WERI-Rb-1 (cell line): Measurements from ENCODE around the gene CLEC11A.

ENCODE experiments used
- DNase-seq: peaks from one replicate; pipeline ENCODE4 v3.0.0-alpha.2; 2020
- H3K27ac ChIP-seq: fragments of 250-450 bp; sonication (Bioruptor Pico); 2 replicates; pipeline ENCODE4 v1.5.1; 2020; ENCODE audit warnings: mild to moderate bottlenecking, moderate library complexity
- H3K27me3 ChIP-seq: fragments of 250-450 bp; sonication (Bioruptor Pico); 2 replicates; pipeline ENCODE4 v1.5.1; 2021; ENCODE audit warnings: mild to moderate bottlenecking, low read depth, moderate library complexity; ENCODE audit not compliant: insufficient read depth, severe bottlenecking
- H3K36me3 ChIP-seq: fragments of 250-450 bp; sonication (Bioruptor Pico); 2 replicates; pipeline ENCODE4 v1.5.1; 2020; ENCODE audit warnings: mild to moderate bottlenecking, moderate library complexity
- H3K4me3 ChIP-seq: 2 replicates; pipeline ENCODE4 v1.5.1; 2011; ENCODE audit warnings: low read depth, mild to moderate bottlenecking, control low read depth, low read length
- H3K9me3 ChIP-seq: fragments of 250-450 bp; sonication (Bioruptor Pico); 2 replicates; pipeline ENCODE4 v1.5.1; 2021; ENCODE audit warnings: mild to moderate bottlenecking, moderate library complexity; ENCODE audit not compliant: severe bottlenecking
- CTCF ChIP-seq: IDR thresholded peaks from 2 replicates; pipeline ENCODE4 v1.5.1; 2011; ENCODE audit warnings: low read depth, mild to moderate bottlenecking, control low read depth, inconsistent platforms, low read length

CLEC11A gene

GRCh38 chr19:50723069-50723468 is at the start of gene CLEC11A:
CLEC11A (plus strand) TSS chr19:50723364; CDS start chr19:50723526, 162 bp downstream.
- Histone ChIP-seq H3K27ac (peak within 1 kb of the TSS; percentile 57), H3K27me3 (no peaks in the 10 kb centered on the region), H3K9me3 (no peaks in the 10 kb centered on the region), H3K4me3 (peak within 1 kb of the TSS; percentile 64), H3K36me3 (no peaks in the 10 kb centered on the region)
- no peak for TF ChIP-seq CTCF
- no peak for DNase-seq

- Histone ChIP-seq H3K27ac (no peak overlapping the region), H3K27me3 (no peaks in the 10 kb centered on the region), H3K4me3 (no peak overlapping the region), H3K9me3 (no peaks in the 10 kb centered on the region), H3K36me3 (peaks cover 13% of the 10 kb centered on the region)
- no peak for DNase-seq
- TF ChIP-seq CTCF: no peak
Observed at GRCh38 chr19:50676625-50677197, 46.5 kb upstream of the CLEC11A start.

- Histone ChIP-seq H3K27me3 (no peaks in the 10 kb centered on the region), H3K27ac (no peak overlapping the region), H3K36me3 (peaks cover 11% of the 10 kb centered on the region), H3K9me3 (no peaks in the 10 kb centered on the region), H3K4me3 (no peak overlapping the region)
- TF ChIP-seq CTCF: no peak
- no peak for DNase-seq
Observed at GRCh38 chr19:50677636-50678035, 45.5 kb upstream of the CLEC11A start.

GRCh38 chr19:50678323-50678722 is 44.8 kb upstream of the CLEC11A start:
- H3K36me3 ChIP-seq: peaks cover 11% of the 10 kb centered on the region
- no peak overlapping the region for H3K4me3 ChIP-seq
- no peaks in the 10 kb centered on the region for H3K9me3 ChIP-seq
- H3K27me3 ChIP-seq: no peaks in the 10 kb centered on the region
- DNase-seq: no peak
- no peak overlapping the region for H3K27ac ChIP-seq
- TF ChIP-seq CTCF: no peak

- no peaks in the 10 kb centered on the region for H3K27me3 ChIP-seq
- H3K36me3 ChIP-seq: peaks cover 12% of the 10 kb centered on the region
- no peaks in the 10 kb centered on the region for H3K9me3 ChIP-seq
- no peak overlapping the region for H3K4me3 ChIP-seq
- DNase-seq: peak; percentile 86
- H3K27ac ChIP-seq: no peak overlapping the region
- no peak for TF ChIP-seq CTCF
Observed at GRCh38 chr19:50679177-50680125, 43.7 kb upstream of the CLEC11A start.
